Hepatocyte (in vitro differentiated cells): ENCODE measurements around the gene LYZL4. TPM values are rescaled to one million over a fixed set of nuclear protein-coding genes. Genes with fewer than 3 reads are reported as not detected.

ENCODE experiments used
- DNase-seq: peaks from one replicate; pipeline ENCODE4 v3.0.0-alpha.2; 2016; ENCODE audit warnings: low spot score
- H2AFZ ChIP-seq: fragments of 200-600 bp; sonication (generic); 2 replicates; pipeline ENCODE4 v1.6.0; 2016; ENCODE audit warnings: antibody characterized with exemption, mild to moderate bottlenecking
- H3K27ac ChIP-seq: fragments of 200-600 bp; sonication (generic); 2 replicates; pipeline ENCODE4 v1.5.1; 2016; ENCODE audit warnings: mild to moderate bottlenecking
- H3K27me3 ChIP-seq: fragments of 200-600 bp; sonication (generic); 2 replicates; pipeline ENCODE4 v1.6.1; 2016
- H3K36me3 ChIP-seq: fragments of 200-600 bp; sonication (generic); replicated peaks from 2 replicates; pipeline ENCODE4 v1.5.1; 2016; ENCODE audit warnings: low read depth; ENCODE audit not compliant: insufficient read depth
- H3K4me1 ChIP-seq: fragments of 200-600 bp; sonication (generic); 2 replicates; pipeline ENCODE4 v1.5.1; 2016; ENCODE audit warnings: mild to moderate bottlenecking, moderate library complexity; ENCODE audit not compliant: insufficient read depth
- H3K4me2 ChIP-seq: fragments of 200-600 bp; sonication (generic); 2 replicates; pipeline ENCODE4 v1.6.0; 2016
- H3K4me3 ChIP-seq: fragments of 200-600 bp; sonication (generic); 2 replicates; pipeline ENCODE4 v1.5.1; 2016; ENCODE audit warnings: mild to moderate bottlenecking
- H3K79me2 ChIP-seq: fragments of 200-600 bp; sonication (generic); 2 replicates; pipeline ENCODE4 v1.6.0; 2017; ENCODE audit warnings: mild to moderate bottlenecking
- H3K9me2 ChIP-seq: fragments of 200-600 bp; sonication (generic); replicated peaks from 2 replicates; pipeline ENCODE4 v1.6.0; 2017; ENCODE audit warnings: mild to moderate bottlenecking; ENCODE audit not compliant: insufficient read depth
- H3K9me3 ChIP-seq: fragments of 200-600 bp; sonication (generic); 2 replicates; pipeline ENCODE4 v1.5.1; 2016; ENCODE audit warnings: low read depth, mild to moderate bottlenecking
- H4K20me1 ChIP-seq: fragments of 200-600 bp; sonication (generic); 2 replicates; pipeline ENCODE4 v1.6.0; 2016; ENCODE audit warnings: mild to moderate bottlenecking; ENCODE audit not compliant: insufficient read depth, poor library complexity, severe bottlenecking
- CTCF ChIP-seq: fragments of 200-600 bp; sonication (generic); IDR thresholded peaks from 2 replicates; pipeline ENCODE4 v1.5.1; 2016; ENCODE audit warnings: antibody characterized with exemption, mild to moderate bottlenecking; ENCODE audit not compliant: poor library complexity
- EZH2 ChIP-seq: fragments of 200-600 bp; sonication (generic); IDR thresholded peaks from 2 replicates; pipeline ENCODE4 v1.6.1; 2016; ENCODE audit warnings: antibody characterized with exemption, mild to moderate bottlenecking, borderline replicate concordance
- EZH2phosphoT487 ChIP-seq: fragments of 200-600 bp; sonication (generic); IDR thresholded peaks from one replicate; pipeline ENCODE4 v1.6.1; 2018; ENCODE audit warnings: antibody characterized with exemption, mild to moderate bottlenecking, low read depth, moderate library complexity; ENCODE audit not compliant: unreplicated experiment, severe bottlenecking
- WGBS: methylation state at CpG from one replicate; pipeline ENCODE4 v1.1.6; 2016; ENCODE audit warnings: low lambda C conversion rate; ENCODE audit errors: missing lambda C conversion rate; 5-methylcytosine and 5-hydroxymethylcytosine counted together
- polyA plus RNA-seq: library from polyadenylated mRNA; unstranded; fragments of >200 nt; fragmentation: Nextera tagmentation; extraction: Ambion mirVana; gene quantifications from 2 replicates; pipeline ENCODE4 v1.2.1, GENCODE V29; 2016
- total RNA-seq: library from RNA; depleted of rRNA; stranded (reverse); fragments of >200 nt; gene quantifications from 2 replicates; pipeline ENCODE4 v1.2.3, GENCODE V29; 2014

LYZL4 gene
- total and polyA plus RNA-seq, 2 experiments from 2014 or later: not detected

DNA sequence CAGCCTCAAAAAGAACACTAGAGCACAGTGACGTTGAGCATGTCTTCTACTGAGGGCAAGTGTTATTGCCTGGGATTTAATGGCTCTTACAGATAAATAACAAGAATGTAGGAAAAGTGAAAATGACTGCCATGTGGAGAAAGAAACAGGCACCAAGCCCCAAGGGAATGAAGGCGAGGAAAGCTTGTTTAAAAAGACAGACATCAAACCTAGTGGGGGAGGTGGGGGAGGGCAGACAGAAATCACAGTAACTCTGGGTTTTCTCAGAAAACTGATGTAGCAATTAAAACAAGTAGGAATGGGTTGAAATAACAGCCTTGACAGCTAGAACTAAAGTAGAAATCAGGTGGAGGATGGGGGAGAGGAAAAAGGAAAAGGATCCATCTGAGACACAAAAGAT, 18.4 kb upstream of the LYZL4 start:
- DNase-seq: no peak
- 27% methylated on average over 2 of the region's 2 CpGs for WGBS
- no peaks in the 10 kb centered on the region for H3K36me3 ChIP-seq
- no peaks in the 10 kb centered on the region for H3K79me2 ChIP-seq
- no peaks in the 10 kb centered on the region for H3K9me2 ChIP-seq
- H3K27me3 ChIP-seq: no peaks in the 10 kb centered on the region
- TF ChIP-seq EZH2phosphoT487: no peak
- no peak for TF ChIP-seq EZH2
- TF ChIP-seq CTCF: no peak
- H4K20me1 ChIP-seq: no peaks in the 10 kb centered on the region
- H3K4me2 ChIP-seq: no peak overlapping the region
- H2AFZ ChIP-seq: no peak overlapping the region
- no peak overlapping the region for H3K27ac ChIP-seq
- no peak overlapping the region for H3K4me3 ChIP-seq
- no peaks in the 10 kb centered on the region for H3K9me3 ChIP-seq
- no peaks in the 10 kb centered on the region for H3K4me1 ChIP-seq

GRCh38 chr3:42425736-42426407, 15.5 kb upstream of the LYZL4 start:
- Histone ChIP-seq H3K79me2 (no peaks in the 10 kb centered on the region), H3K4me2 (no peak overlapping the region), H3K4me1 (peaks cover 4% of the 10 kb centered on the region), H3K27ac (no peak overlapping the region), H3K27me3 (no peaks in the 10 kb centered on the region), H3K36me3 (no peaks in the 10 kb centered on the region), H2AFZ (no peak overlapping the region), H3K9me2 (no peaks in the 10 kb centered on the region), H4K20me1 (no peaks in the 10 kb centered on the region), H3K4me3 (no peak overlapping the region), H3K9me3 (no peaks in the 10 kb centered on the region)
- no peak for DNase-seq
- 96% methylated on average over 7 of the region's 7 CpGs for WGBS
- TF ChIP-seq EZH2phosphoT487: no peak
- TF ChIP-seq CTCF: no peak
- no peak for TF ChIP-seq EZH2

DNA sequence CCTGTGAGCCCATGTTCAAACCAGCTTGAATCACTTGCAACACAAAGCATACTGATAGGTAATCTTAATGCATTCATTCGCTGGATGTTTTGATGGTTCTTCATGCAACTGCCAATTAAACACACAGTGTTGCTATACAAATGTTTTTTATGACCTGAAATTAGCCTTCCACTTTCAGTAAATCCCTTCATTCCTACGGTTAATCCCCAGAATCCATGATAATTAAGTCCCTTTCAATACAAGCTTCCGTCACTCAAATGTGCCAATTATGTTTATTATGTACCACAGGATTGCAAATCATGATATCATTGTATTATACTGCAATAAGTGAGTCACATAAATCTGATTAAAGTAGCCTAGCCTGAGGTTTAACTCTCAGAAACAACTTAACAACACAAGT, 14.5 kb upstream of the LYZL4 start:
- Histone ChIP-seq H3K4me3 (no peak overlapping the region), H3K9me2 (no peaks in the 10 kb centered on the region), H2AFZ (no peak overlapping the region), H4K20me1 (no peaks in the 10 kb centered on the region), H3K4me2 (no peak overlapping the region), H3K27me3 (no peaks in the 10 kb centered on the region), H3K4me1 (peaks cover 4% of the 10 kb centered on the region), H3K27ac (no peak overlapping the region), H3K36me3 (no peaks in the 10 kb centered on the region), H3K9me3 (no peaks in the 10 kb centered on the region), H3K79me2 (no peaks in the 10 kb centered on the region)
- no peak for TF ChIP-seq EZH2phosphoT487
- TF ChIP-seq EZH2: no peak
- no peak for TF ChIP-seq CTCF
- 52% methylated on average over 3 of the region's 3 CpGs for WGBS
- no peak for DNase-seq
